ENCODE data around the gene PNPLA3. TPM values are rescaled to one million over a fixed set of nuclear protein-coding genes. Genes with fewer than 3 reads are reported as not detected.

Gene PNPLA3
- total RNA-seq, 1 experiment from 2014 or later: 0.36 TPM

DNA sequence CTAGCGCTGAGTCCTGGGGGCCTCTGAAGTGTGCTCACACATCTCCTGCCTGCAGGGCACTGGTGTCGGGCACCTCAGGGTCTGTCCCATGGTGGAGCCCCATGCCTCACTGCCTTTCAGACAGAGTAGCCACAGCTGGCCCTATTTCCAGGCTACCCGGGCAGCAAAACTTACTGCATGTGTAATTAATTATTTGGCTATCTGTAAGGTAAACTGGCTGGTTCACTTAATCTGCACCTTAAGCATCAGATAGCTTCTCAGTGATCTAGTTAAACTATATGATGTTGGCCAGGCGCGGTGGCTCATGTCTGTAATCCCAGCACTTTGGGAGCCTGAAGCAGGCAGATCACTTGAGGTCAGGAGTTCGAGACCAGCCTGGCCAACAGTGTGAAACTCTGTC lies 5.3 kb downstream of the PNPLA3 start:
- H3K36me3 ChIP-seq (ENCODE audit: low read depth, low read length): no peaks in the 10 kb centered on the region
- BruUV-seq (replicated peaks): no TSS peak
- no peak overlapping the region for H3K9ac ChIP-seq (ENCODE audit: low read length)
- H3K9me2 ChIP-seq (replicated peaks; ENCODE audit: low read length): no peaks in the 10 kb centered on the region
- H4K20me1 ChIP-seq (ENCODE audit: low read length): no peaks in the 10 kb centered on the region
- no peaks in the 10 kb centered on the region for H3K27me3 ChIP-seq (ENCODE audit: low read length)
- no peaks in the 10 kb centered on the region for H3K9me3 ChIP-seq (ENCODE audit: low read length)
- H2AFZ ChIP-seq (ENCODE audit: low read length): no peak overlapping the region
- intact Hi-C loops (cut with micrococcal nuclease): no loop called here
- no peaks in the 10 kb centered on the region for H3K4me1 ChIP-seq (ENCODE audit: insufficient read depth, low read length)
- no peak overlapping the region for H3K4me3 ChIP-seq (ENCODE audit: low read length)
- no peaks in the 10 kb centered on the region for H3K79me2 ChIP-seq (ENCODE audit: low read length)
- CTCF ChIA-PET: no interaction called here
- POLR2A ChIA-PET (ENCODE audit: unreplicated experiment): no interaction called here
- H3F3A ChIP-seq (ENCODE audit: low read length, unreplicated experiment): no peaks in the 10 kb centered on the region
- ATAC-seq: no peak
- no peak overlapping the region for H3K4me2 ChIP-seq (ENCODE audit: low read length)
- H3K27ac ChIP-seq (ENCODE audit: low read length): no peak overlapping the region
- DNase-seq: no peak
- TF ChIP-seq EZH2phosphoT487 (IDR thresholded peaks at IDR 0.05; ENCODE audit: borderline replicate concordance, low read length): no peak
- TF ChIP-seq, protein P1, sequence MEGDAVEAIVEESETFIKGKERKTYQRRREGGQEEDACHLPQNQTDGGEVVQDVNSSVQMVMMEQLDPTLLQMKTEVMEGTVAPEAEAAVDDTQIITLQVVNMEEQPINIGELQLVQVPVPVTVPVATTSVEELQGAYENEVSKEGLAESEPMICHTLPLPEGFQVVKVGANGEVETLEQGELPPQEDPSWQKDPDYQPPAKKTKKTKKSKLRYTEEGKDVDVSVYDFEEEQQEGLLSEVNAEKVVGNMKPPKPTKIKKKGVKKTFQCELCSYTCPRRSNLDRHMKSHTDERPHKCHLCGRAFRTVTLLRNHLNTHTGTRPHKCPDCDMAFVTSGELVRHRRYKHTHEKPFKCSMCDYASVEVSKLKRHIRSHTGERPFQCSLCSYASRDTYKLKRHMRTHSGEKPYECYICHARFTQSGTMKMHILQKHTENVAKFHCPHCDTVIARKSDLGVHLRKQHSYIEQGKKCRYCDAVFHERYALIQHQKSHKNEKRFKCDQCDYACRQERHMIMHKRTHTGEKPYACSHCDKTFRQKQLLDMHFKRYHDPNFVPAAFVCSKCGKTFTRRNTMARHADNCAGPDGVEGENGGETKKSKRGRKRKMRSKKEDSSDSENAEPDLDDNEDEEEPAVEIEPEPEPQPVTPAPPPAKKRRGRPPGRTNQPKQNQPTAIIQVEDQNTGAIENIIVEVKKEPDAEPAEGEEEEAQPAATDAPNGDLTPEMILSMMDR (conservative IDR thresholded peaks at IDR 0.05; ENCODE audit: low read depth, low read length): no peak
- TF ChIP-seq EZH2 (IDR thresholded peaks at IDR 0.05; ENCODE audit: low read length, unreplicated experiment): no peak

DNA sequence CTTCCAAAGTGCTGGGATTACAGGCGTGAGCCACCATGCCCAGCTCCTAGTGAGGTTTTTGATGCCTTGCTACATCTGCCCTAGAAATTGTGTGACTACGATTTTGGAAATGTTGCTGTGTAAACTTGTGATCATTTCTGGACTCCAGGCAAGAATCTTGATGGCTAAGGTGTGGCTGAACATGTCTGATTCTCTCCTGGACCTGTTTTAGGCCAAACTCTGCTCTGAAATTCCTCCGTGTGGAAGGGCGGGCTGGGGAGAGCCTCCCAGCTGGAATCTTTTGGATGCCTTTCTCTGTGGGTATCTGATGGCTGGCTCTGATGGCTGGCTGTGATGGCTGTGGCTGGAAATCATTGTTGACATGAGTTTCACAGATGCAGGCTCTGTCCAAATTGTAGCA lies 8.2 kb downstream of the PNPLA3 start:
- ChIA-PET POLR2A (ENCODE audit: unreplicated experiment) (no interaction called here), CTCF (no interaction called here)
- intact Hi-C loops (cut with micrococcal nuclease): no loop called here
- H4K20me1 ChIP-seq (ENCODE audit: low read length): no peaks in the 10 kb centered on the region
- no peak overlapping the region for H3K4me3 ChIP-seq (ENCODE audit: low read length)
- H3K79me2 ChIP-seq (ENCODE audit: low read length): no peaks in the 10 kb centered on the region
- TF ChIP-seq, protein P1 (conservative IDR thresholded peaks at IDR 0.05; ENCODE audit: low read depth, low read length): no peak
- TF ChIP-seq EZH2 (IDR thresholded peaks at IDR 0.05; ENCODE audit: low read length, unreplicated experiment): no peak
- TF ChIP-seq EZH2phosphoT487 (IDR thresholded peaks at IDR 0.05; ENCODE audit: borderline replicate concordance, low read length): no peak
- H3F3A ChIP-seq (ENCODE audit: low read length, unreplicated experiment): no peaks in the 10 kb centered on the region
- H3K9me2 ChIP-seq (replicated peaks; ENCODE audit: low read length): no peaks in the 10 kb centered on the region
- H3K36me3 ChIP-seq (ENCODE audit: low read depth, low read length): no peaks in the 10 kb centered on the region
- no peak overlapping the region for H3K27ac ChIP-seq (ENCODE audit: low read length)
- H3K9me3 ChIP-seq (ENCODE audit: low read length): no peaks in the 10 kb centered on the region
- no peak overlapping the region for H2AFZ ChIP-seq (ENCODE audit: low read length)
- no peak overlapping the region for H3K9ac ChIP-seq (ENCODE audit: low read length)
- ATAC-seq: no peak
- H3K27me3 ChIP-seq (ENCODE audit: low read length): no peaks in the 10 kb centered on the region
- no peaks in the 10 kb centered on the region for H3K4me1 ChIP-seq (ENCODE audit: insufficient read depth, low read length)
- DNase-seq: no peak
- H3K4me2 ChIP-seq (ENCODE audit: low read length): no peak overlapping the region
- BruUV-seq (replicated peaks): no TSS peak

DNA sequence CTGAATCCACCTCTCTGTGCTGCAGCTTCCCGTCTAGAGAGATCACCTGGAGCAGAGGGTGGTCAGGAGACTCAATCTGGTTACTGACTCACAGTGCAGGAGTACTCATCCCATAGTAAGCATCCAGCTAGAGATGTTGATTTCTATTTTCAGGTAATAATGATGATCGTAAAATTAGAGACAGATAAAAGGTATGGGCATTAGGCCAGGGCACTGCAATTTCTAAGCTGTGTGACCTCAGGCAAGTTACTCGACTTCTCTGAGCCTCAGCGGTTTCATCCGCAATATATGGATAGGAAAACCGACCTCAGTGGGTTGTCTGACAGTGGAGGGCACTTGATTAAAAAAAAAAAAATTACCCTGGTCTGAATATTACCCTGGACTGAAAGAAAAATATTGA lies 17.8 kb downstream of the PNPLA3 start:
- ChIA-PET POLR2A (ENCODE audit: unreplicated experiment) (no interaction called here), CTCF (no interaction called here)
- no peaks in the 10 kb centered on the region for H3K9me3 ChIP-seq (ENCODE audit: low read length)
- H3K4me2 ChIP-seq (ENCODE audit: low read length): no peak overlapping the region
- BruUV-seq (replicated peaks): no TSS peak
- H3K27me3 ChIP-seq (ENCODE audit: low read length): no peaks in the 10 kb centered on the region
- H3K4me3 ChIP-seq (ENCODE audit: low read length): no peak overlapping the region
- DNase-seq (no peak), ATAC-seq (no peak)
- intact Hi-C loops (cut with micrococcal nuclease): no loop called here
- H3K9ac ChIP-seq (ENCODE audit: low read length): no peak overlapping the region
- H3K9me2 ChIP-seq (replicated peaks; ENCODE audit: low read length): no peaks in the 10 kb centered on the region
- TF ChIP-seq, protein P1 (conservative IDR thresholded peaks at IDR 0.05; ENCODE audit: low read depth, low read length): no peak
- TF ChIP-seq EZH2 (IDR thresholded peaks at IDR 0.05; ENCODE audit: low read length, unreplicated experiment): no peak
- no peak for TF ChIP-seq EZH2phosphoT487 (IDR thresholded peaks at IDR 0.05; ENCODE audit: borderline replicate concordance, low read length)
- H3K27ac ChIP-seq (ENCODE audit: low read length): no peak overlapping the region
- H3K4me1 ChIP-seq (ENCODE audit: insufficient read depth, low read length): no peaks in the 10 kb centered on the region
- no peaks in the 10 kb centered on the region for H4K20me1 ChIP-seq (ENCODE audit: low read length)
- no peak overlapping the region for H2AFZ ChIP-seq (ENCODE audit: low read length)
- H3F3A ChIP-seq (ENCODE audit: low read length, unreplicated experiment): no peaks in the 10 kb centered on the region
- H3K79me2 ChIP-seq (ENCODE audit: low read length): no peaks in the 10 kb centered on the region
- H3K36me3 ChIP-seq (ENCODE audit: low read depth, low read length): no peaks in the 10 kb centered on the region
